Stimulated activated CD8-positive, alpha-beta memory T cell treated with anti-CD3 and anti-CD28 coated beads, Interleukin-15, amount 100 ng/mL, for 1 hour (primary cell): ENCODE results near the gene FARP1.
"Not testable (repeated sequence)": the region's sequence is repeated elsewhere in the genome, so short reads cannot be mapped to it uniquely, and the experiment has no call there.

ENCODE experiments used
- DNase-seq: peaks from one replicate; pipeline ENCODE4 v3.0.0-alpha.2; 2020; ENCODE audit warnings: low read depth

FARP1 gene

DNA sequence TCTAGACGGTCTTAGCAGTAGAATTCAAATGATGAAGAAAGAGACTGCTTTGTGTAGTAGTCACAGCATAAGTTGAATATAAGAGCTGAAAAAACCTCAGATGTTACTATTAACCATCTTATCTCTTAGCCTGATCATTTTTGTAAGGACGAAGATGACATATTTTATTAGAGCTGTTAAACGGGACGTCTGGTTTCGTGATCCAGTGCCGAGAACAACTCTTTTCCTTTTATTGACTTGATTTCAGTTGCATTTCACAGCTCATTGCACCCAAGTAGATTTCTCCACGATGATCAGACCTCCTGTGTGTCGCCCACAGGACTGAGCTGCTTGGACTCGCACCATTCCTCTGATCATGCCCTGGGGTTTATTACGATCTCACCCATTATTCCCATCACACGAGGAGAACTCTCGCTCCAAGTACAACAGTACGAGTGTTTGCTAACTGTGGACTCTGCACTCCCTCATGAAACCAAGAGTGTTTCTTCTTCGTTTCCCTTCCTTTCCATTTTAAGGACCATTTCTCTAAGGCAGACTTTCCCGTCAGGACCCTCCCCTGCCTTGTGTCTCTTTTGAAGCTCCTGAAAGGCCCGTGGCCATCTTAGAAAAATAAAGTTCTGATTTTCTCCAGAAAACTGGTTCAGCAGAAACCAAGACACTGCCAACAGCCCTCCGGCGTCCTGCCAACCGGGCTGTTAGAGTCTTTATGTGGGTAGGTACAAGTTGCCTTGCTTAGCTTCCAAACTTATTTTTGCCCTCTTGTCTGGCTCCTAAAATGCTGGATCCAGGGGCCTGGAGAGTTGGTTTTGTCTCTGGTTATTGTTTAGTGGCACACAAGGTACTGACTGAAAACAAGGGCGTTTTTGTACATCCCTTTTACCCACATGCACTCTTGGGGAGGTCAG lies 82.4 kb downstream of the FARP1 start:
- no peak for DNase-seq

DNA sequence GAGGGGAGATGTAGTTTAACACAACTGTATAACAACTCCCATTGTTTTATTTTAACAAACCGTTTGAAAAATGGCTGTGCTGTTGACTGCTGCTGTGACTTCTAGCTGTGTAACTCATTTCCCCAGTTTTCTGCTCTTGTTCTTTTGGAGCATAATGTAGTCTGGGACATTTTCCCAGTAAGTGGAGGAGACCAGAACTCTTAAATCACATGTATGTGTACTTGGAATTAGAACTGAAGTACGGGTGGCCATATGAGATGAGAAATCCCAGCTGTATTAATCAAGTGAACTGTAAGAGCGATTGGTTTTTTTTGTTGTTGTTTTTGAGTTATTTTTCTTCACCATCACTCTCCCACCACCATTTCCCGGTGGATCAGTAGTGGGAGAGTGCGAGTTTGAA lies 83.6 kb downstream of the FARP1 start:
- DNase-seq = no peak

DNA sequence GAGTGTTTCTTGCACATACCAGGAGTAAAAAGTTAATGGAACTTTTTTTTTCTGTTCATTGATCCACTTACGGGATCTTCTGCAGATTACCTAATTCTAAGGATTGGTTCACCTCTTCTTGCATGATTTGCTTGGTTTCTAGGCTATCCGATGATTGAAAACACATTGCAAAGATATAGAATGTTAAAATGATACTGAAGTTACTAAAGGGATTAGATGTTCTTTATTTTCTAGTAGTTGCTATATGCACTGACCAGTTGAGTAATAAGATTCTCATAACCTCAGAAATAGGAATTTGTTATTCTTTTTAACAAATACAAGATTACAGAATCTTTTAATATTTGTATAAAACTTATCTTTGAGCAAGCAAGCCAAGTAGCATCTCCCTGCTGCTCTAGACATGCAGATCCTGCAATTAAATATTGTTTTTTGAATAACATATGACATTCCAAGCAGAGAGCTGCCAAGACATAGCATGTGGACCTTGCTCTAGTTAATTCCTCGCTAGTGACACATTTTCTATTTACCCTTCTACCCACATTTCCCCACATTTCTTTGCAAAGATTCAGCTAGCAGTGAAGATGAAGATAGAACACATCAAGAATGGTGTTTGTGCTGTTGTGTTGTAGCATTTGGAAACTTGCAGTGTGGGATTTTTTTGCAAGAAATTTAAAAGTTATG lies 85.9 kb downstream of the FARP1 start:
- DNase-seq = no peak

GRCh38 chr13:98230762-98231161 lies 87.9 kb downstream of the FARP1 start:
- not testable (repeated sequence) for DNase-seq

GRCh38 chr13:98232456-98232855 lies 89.6 kb downstream of the FARP1 start:
- no peak for DNase-seq

DNA sequence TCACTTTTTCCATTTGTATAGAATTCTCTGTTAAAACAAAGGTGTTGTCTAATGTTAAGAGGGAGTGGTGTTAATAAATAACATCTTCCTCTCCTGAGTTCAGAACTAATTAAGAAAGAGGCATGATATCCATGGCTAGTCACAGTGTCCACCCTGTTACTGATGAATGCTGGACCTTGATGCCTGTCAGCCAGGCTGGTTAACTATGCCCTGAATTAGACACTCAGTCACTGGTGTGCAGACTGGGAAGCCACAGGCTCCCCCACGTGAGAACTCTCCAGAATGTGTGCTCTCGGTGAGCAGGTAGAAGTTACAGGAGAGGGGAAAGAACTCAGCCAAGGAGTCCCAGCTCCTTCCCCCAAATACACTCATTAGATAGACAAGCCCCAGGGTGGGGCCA lies 90.2 kb downstream of the FARP1 start:
- DNase-seq = no peak

- no peak for DNase-seq
Measured at GRCh38 chr13:98234348-98234747, 91.5 kb downstream of the FARP1 start.

DNA sequence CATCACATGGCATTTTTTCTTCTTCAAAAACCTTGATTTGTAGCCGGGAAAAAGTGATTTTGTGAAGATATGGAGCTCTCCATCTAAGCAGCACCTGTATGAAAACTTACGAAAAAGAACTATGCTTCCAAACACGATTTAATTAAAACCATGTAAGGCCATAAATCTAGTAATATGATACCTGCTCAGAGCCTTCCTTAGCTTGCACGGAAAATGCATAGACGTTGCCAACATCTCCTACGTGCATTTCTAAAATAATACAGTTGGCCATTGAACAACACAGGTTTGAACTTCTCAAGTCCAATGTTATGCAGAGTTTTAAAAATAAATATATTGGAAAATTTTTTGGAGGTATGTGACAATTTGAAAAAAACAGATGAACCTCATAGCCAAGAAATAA lies 93.3 kb downstream of the FARP1 start:
- DNase-seq = no peak

- no peak for DNase-seq
Measured at GRCh38 chr13:98237331-98237730, 94.4 kb downstream of the FARP1 start.

- DNase-seq = no peak
Measured at GRCh38 chr13:98239162-98240076, 96.5 kb downstream of the FARP1 start.

DNA sequence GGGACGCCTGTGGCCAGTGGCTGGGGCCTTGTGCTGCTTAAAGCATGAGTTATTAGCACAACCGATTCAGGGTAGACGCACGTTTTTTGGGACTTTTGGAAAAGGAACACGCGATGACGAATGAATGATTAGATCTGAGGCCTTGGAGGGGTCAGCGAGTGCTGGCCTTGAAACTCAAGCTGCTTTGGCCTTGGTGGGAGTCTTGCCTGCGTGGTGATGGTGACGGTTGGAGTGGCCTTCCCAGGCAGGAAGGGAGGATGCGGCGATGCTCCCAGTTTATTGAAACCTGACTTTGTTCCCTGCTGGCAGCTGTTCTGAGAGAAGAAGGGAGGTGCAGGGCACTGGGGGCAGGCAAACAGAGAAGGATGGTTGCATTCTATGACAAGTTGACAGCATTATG lies 97.2 kb downstream of the FARP1 start:
- DNase-seq = no peak

DNA sequence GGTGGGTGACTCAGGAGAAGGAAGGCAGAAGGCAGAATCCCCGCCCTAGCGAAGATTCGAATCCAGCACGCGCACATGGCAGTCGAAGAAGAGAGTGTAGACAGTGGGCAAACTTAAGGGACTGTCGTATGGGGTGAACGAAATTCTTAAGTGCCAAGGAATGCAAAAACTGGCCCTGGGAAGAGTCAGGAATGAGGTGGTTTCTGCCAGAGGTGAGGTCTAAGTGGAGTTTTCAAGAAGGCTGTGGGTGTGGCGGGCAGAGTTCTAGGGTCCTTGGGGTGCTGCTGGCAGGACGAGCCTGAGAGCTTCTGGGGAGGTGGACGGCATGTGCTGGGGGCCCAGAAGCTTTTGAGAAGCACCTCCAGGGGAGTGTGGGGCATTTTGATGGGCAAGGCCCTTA lies 98.1 kb downstream of the FARP1 start:
- no peak for DNase-seq

- DNase-seq = no peak
Measured at GRCh38 chr13:98241976-98242375, 99.1 kb downstream of the FARP1 start.

DNA sequence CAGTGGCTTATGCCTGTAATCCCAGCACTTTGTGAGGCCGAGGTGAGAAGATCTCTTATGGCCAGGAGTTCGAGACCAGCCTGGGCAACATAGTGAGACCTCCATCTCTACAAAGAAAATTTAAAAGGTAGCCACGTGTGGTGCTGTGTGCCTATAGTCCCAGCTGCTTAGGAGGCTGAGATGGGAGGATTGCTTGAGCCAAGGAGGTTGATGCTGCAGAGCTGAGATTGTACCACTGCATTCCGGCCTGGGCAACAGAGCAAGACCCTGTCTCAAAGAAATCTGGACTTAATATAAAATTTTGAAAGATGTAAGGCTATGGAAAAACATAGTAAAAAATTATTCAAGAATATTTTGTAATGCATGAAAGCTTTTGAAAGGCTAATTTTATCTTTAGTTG lies 99.5 kb downstream of the FARP1 start:
- DNase-seq = no peak

DNA sequence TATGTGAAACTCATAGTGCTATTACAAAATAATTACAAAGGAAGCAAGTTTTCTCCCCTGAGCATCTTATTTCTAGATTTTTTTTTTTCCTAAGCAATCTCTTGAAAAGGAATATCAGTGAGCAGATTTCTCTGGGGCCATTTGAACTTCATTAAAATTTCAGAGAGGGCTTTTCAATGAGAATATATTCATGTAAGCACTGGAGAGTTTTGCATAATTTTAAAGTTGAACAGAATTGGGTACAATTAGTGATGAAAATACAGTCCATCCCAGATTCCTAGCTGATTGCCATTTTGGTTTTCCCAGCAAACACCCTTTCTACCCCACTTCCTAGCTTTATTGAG lies 101.0 kb downstream of the FARP1 start:
- no peak for DNase-seq

DNA sequence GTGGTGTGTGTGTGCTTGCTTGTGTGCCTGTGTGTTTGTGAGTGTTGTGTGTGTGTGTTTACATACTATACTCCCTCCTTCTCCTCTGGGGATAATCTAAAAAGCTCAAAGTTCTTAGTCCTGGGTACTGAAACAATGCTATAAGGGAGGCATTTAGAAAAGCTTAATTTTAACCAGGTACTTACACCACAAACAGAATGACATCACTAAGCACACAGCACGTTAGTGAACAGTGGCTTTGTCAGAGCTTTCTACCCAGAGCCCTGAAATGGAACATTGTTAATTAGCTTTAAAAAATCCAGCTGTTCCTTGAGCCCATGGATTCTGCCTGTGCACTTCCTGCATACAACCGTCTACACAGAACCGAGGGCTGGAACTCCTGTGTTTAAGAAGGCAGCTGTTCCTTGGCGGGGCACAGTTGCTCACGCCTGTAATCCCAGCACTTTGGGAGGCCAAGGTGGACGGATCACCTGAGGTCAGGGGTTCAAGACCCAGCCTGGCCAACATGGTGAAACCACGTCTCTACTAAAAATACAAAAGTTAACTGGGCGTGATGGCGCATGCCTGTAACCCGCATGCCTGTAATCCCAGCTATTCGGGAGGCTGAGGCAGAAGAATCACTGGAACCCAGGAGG lies 103.8 kb downstream of the FARP1 start:
- no peak for DNase-seq

DNA sequence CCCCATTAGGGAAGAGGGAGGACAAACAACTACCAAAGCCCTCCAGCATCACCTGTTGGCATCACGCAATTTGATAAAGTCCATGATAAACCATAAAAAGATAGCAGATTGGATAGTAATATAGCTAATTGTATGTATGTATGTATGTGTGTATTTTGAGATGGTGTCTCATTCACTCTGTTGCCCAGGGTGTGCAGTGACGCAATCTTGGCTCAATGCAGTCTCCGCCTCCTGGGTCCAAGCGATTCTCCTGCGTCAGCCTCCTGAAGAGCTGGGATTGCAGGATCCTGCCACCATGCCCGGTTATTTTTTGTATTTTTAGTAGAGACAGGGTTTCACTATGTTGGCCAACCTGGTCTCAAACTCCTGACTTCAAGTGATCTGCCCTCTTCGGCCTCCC lies 108.8 kb downstream of the FARP1 start:
- DNase-seq = no peak

- no peak for DNase-seq
Measured at GRCh38 chr13:98252931-98253470, 110.1 kb downstream of the FARP1 start.

GRCh38 chr13:98253526-98253925 lies 110.6 kb downstream of the FARP1 start:
- no peak for DNase-seq

GRCh38 chr13:98254513-98254912 lies 111.6 kb downstream of the FARP1 start:
- no peak for DNase-seq

GRCh38 chr13:98258226-98258625 lies 115.3 kb downstream of the FARP1 start:
- DNase-seq = no peak
